ENCODE measurements around the gene PIGU.

DNA sequence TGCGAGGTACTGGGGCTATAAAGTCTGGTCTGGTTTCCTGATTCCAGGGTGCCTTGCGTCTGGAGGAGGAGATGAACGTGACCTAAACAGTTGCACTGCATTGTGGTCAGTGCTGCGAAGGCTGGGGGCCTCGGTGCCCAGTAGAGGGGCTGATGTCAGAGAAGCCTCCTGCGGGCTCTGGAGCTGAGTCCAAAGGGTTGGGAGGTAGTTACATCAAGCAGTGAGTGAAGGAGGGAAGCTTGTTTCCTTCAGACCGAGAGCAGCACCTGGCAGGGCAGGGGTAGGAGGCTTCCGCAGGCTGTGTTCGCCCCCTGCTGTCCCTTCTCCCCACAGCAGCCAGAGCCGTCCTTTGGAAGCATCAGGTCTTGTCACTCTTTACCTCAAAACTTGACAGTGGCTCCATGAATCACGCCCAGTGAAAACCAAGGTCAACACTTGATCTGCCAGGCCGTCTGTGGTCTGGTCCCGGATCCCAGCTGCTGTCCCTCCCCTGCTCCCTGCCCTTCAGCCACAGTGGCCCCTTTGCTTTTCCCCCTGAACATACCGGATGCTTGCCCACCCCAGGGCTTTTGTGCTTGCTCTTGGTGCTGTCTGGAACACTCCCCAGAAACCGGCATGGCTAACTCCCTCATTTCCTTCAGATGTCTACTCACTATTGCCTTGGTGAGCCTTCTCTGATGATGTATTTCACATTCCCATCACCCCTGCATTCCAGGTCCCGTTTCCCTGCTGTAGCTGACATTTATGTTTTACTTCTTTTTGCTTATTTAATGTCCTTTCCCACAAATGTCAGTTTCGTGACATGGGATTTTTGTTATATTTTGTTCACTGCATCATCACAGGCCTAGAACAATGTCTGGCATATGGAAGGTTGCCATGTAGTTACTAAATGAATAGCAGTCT is 153.7 kb downstream of the PIGU start:
- peak; percentile 98 for TF ChIP-seq XRCC5 (optimal IDR thresholded peaks at IDR 0.05; ENCODE audit: low read length)
- TF ChIP-seq, protein P1, sequence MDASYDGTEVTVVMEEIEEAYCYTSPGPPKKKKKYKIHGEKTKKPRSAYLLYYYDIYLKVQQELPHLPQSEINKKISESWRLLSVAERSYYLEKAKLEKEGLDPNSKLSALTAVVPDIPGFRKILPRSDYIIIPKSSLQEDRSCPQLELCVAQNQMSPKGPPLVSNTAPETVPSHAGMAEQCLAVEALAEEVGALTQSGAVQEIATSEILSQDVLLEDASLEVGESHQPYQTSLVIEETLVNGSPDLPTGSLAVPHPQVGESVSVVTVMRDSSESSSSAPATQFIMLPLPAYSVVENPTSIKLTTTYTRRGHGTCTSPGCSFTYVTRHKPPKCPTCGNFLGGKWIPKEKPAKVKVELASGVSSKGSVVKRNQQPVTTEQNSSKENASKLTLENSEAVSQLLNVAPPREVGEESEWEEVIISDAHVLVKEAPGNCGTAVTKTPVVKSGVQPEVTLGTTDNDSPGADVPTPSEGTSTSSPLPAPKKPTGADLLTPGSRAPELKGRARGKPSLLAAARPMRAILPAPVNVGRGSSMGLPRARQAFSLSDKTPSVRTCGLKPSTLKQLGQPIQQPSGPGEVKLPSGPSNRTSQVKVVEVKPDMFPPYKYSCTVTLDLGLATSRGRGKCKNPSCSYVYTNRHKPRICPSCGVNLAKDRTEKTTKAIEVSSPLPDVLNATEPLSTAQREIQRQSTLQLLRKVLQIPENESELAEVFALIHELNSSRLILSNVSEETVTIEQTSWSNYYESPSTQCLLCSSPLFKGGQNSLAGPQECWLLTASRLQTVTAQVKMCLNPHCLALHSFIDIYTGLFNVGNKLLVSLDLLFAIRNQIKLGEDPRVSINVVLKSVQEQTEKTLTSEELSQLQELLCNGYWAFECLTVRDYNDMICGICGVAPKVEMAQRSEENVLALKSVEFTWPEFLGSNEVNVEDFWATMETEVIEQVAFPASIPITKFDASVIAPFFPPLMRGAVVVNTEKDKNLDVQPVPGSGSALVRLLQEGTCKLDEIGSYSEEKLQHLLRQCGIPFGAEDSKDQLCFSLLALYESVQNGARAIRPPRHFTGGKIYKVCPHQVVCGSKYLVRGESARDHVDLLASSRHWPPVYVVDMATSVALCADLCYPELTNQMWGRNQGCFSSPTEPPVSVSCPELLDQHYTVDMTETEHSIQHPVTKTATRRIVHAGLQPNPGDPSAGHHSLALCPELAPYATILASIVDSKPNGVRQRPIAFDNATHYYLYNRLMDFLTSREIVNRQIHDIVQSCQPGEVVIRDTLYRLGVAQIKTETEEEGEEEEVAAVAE (CRISPR knock-in tag; IDR thresholded peaks at IDR 0.05; ENCODE audit: borderline replicate concordance) = peak; percentile 31; the same call in 1 of the 2 replicates
- no peak for TF ChIP-seq ZFP41 (CRISPR knock-in tag; IDR thresholded peaks at IDR 0.05; ENCODE audit: borderline replicate concordance)
- TF ChIP-seq, protein P2, sequence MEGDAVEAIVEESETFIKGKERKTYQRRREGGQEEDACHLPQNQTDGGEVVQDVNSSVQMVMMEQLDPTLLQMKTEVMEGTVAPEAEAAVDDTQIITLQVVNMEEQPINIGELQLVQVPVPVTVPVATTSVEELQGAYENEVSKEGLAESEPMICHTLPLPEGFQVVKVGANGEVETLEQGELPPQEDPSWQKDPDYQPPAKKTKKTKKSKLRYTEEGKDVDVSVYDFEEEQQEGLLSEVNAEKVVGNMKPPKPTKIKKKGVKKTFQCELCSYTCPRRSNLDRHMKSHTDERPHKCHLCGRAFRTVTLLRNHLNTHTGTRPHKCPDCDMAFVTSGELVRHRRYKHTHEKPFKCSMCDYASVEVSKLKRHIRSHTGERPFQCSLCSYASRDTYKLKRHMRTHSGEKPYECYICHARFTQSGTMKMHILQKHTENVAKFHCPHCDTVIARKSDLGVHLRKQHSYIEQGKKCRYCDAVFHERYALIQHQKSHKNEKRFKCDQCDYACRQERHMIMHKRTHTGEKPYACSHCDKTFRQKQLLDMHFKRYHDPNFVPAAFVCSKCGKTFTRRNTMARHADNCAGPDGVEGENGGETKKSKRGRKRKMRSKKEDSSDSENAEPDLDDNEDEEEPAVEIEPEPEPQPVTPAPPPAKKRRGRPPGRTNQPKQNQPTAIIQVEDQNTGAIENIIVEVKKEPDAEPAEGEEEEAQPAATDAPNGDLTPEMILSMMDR (CRISPR knock-in tag; IDR thresholded peaks at IDR 0.05) = peak; percentile 99
- no peak for TF ChIP-seq SMAD9 (CRISPR knock-in tag; IDR thresholded peaks at IDR 0.05)
